HG03565 (cell line): ENCODE measurements around the gene RFC3.
A peak's percentile ranks its signal among the peaks of the same experiment; 100 is the strongest.

ENCODE experiments used
- ATAC-seq: cut with Tn5 transposase; IDR thresholded peaks from one replicate; pipeline ENCODE4 v1.9.1; 2021; ENCODE audit warnings: mild to moderate bottlenecking, moderate library complexity; ENCODE audit not compliant: unreplicated experiment

Gene RFC3

GRCh38 chr13:33863188-33863789 is 45.3 kb downstream of the RFC3 start:
- ATAC-seq: no peak

GRCh38 chr13:33865945-33866344 is 48.0 kb downstream of the RFC3 start:
- ATAC-seq: peak; percentile 93

GRCh38 chr13:33867472-33867871 is 49.5 kb downstream of the RFC3 start:
- ATAC-seq: no peak

- ATAC-seq: no peak
Observed at GRCh38 chr13:33868343-33868994, 50.5 kb downstream of the RFC3 start.

GRCh38 chr13:33869005-33869404 is 51.1 kb downstream of the RFC3 start:
- ATAC-seq: no peak

- no peak for ATAC-seq
Observed at GRCh38 chr13:33870046-33870668, 52.2 kb downstream of the RFC3 start.

- ATAC-seq: no peak
Observed at GRCh38 chr13:33871207-33872004, 53.5 kb downstream of the RFC3 start.

GRCh38 chr13:33872005-33872351 is 54.0 kb downstream of the RFC3 start:
- no peak for ATAC-seq

GRCh38 chr13:33873251-33873908 is 55.4 kb downstream of the RFC3 start:
- no peak for ATAC-seq

GRCh38 chr13:33874871-33875270 is 56.9 kb downstream of the RFC3 start:
- ATAC-seq: no peak

- ATAC-seq: no peak
Observed at GRCh38 chr13:33875618-33876401, 57.9 kb downstream of the RFC3 start.

- no peak for ATAC-seq
Observed at GRCh38 chr13:33876716-33877394, 58.9 kb downstream of the RFC3 start.

GRCh38 chr13:33879118-33879517 is 61.2 kb downstream of the RFC3 start:
- no peak for ATAC-seq

- no peak for ATAC-seq
Observed at GRCh38 chr13:33882804-33883203, 64.9 kb downstream of the RFC3 start.

GRCh38 chr13:33884531-33885220 is 66.7 kb downstream of the RFC3 start:
- no peak for ATAC-seq
